Stimulated activated CD4-positive, alpha-beta T cell treated with anti-CD3 and anti-CD28 coated beads, Interleukin-1b, Interleukin-23, amount 100 ng/mL, for 24 hours (primary cell): ENCODE measurements around the gene USP24.

ENCODE experiments used
- DNase-seq, 4 experiments: peaks; one replicate each; pipeline ENCODE4 v3.0.0-alpha.2; 2020; ENCODE audit warnings: low read depth in 4 of 4, low spot score in 1 of 4

USP24 gene

DNA sequence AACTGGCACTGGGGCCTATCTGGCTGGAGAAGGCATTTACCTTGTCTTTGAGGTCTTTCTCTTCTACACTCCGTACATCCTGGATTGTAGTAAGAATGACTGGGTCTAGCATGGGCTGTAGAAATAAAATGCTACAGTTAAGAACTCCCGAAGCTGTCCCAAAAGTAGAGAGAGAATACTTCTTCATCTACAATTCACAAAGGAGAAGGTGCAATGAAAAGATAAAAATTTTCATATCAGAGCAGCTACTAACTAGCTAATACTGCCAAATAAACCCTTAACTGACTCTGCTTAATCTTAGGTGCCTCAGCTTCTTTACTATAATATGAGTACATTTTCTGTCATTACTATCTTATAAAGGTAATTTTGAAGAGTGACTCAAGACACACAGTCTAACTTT, 55.6 kb downstream of the USP24 start:
- DNase-seq: no peak

DNA sequence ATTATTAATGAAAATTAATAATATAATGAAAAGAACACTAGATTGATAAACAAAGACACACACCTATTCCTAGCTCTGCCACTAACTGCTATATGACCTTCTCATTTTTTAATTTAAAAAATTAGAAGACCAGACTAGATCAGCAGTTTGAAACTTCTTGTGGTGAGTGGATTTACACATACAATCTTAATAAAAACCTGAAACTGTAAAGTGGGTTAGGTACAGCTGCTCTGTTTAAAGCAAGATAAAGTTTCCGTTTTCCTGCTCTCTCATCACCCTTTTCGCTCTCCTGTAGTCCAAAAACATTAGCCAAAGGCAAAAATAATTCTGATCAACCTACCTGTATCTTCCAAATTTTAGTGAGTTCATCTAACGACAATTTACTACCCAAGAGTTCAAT, 58.6 kb downstream of the USP24 start:
- DNase-seq: no peak

DNA sequence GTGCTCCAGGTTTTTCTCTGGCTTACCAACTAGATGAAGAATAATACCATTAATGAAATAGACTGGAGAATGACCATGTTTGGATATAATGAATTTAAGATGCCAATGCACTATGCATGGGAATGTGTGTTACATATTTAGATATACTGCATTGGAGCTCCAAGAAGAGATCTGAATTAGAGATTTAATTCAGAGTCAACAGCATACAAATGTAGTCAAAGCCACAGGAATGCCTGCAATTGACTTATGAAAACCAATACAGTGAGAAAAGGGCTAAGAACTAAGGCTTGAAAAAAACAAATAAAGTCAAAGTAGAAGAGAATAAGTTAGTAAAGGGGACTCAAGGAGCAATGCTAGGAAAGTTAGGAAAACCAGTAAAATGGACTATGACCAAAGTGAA, 59.1 kb downstream of the USP24 start:
- no peak for DNase-seq

DNA sequence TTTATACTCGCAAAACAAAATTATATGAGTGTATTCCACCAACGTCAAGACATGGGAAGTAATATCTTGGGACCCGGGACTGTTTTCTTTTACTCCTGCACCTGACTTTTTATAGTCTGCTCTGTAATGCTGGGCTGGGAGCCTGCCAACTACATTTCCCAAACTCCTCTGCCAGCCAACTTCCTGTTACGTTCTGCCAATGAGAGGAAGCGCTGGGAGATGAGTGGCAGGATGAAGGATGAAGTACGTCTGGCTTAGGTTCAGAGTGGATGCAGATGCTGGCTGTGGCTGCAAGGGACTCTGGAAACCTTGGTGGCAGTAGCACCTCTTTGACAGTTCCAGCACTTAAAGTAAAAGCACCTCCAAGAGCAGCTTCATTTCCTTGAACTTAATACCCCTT, 59.6 kb downstream of the USP24 start:
- DNase-seq: no peak

DNA sequence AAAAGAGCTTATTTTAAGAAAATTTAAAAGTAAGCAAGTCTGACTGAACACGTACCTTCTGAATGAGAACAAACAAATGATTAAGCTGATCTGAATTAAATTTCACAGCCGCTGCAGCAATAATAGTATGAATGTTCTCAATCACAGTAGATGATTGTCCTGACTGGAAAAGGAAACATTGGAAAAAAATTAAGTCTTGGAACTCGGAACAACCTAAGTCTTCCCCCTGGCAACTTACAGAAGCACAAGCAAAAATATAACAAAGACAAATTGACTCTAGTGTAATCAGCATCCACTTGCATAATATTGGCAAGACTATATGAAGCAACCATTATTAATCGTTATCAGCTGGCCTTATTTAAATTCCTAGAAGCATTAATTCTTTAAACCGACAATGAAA, 60.5 kb downstream of the USP24 start:
- DNase-seq: no peak

DNA sequence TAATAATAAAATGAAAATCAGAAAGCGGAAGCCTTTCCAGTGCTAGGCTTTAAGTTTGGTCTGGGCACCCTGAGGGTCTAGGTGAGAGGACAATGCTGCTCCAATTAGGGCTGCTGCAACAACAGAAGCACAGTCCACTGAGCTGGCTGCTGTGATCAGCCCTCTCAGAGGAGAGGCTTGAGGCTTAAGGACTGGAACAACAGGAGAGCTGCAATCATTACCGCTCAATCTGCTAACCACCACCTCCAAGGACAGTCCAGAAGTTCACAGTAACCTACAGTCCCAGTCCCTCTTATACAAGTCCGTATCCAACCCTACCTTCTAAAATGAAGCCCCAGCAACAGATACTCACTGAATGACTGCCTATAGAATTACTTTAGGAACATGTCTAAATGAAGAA, 62.1 kb downstream of the USP24 start:
- DNase-seq: no peak

DNA sequence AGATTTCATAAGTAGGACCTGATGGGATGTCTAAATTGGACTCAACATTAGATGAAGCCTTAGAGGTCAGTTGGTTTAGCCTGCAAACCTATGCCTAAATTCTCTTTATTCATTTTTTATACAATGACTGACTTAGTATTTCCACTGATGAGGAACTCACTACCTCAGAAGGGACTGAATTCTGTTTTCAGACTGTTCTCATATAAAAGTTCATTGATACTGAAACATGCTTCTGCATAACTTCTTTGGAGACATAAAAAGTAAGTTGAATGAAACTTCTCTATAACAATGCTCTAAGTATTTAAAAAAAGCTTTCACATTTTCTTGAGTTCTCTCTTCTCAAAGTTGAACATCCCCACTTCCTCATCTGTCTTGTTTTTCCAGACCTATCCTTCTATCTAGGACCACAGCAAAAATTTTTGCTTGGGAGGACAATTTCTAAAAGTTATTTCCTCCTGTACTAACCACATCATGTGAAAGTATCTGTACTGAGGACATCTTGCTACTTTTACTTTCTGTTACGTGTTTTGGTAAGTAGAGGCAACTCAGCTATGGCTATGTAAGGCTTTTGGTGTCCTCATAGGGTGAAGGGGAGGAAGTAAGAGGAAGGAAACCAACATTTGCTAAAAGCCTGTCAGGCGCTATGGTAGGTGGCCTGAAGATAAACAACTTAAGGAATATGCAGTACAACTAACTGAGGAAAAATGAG, 64.1 kb downstream of the USP24 start:
- no peak for DNase-seq

DNA sequence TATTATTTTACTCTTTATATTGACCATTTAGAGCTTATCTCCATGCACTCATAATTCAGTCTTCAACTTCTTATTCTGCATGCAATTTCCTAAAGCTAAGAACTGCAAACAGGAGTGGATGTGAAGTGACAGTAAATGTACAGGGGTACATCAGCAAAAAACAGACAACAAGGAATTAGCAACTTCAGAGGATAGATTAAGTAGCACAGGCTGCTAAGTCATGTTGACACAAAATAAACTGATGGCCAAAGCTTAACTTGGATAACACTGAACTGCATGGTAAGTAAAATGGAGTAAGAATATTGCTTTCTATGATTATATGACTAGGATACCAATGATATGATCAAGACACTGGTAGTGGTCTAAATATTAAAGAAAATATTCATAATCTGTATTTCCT, 66.5 kb downstream of the USP24 start:
- no peak for DNase-seq

DNA sequence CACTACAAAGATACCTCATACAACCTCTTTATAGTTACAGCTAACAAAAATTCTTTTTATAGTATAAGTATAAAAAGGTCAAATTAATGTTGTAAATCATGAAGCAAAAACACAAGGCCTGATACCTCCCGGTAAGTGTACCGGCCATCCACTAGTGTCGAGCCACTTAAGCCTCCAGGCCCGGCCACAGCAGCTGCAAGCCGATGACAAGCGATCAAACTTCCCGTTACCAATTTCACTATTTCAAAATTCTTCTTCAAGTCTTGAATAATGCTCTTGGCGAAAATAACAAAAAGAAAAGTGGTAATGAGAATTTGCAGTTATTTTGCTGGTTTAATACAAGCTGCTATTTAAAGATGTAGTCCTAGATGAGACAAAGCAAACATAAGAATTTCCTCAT, 67.6 kb downstream of the USP24 start:
- DNase-seq: no peak

DNA sequence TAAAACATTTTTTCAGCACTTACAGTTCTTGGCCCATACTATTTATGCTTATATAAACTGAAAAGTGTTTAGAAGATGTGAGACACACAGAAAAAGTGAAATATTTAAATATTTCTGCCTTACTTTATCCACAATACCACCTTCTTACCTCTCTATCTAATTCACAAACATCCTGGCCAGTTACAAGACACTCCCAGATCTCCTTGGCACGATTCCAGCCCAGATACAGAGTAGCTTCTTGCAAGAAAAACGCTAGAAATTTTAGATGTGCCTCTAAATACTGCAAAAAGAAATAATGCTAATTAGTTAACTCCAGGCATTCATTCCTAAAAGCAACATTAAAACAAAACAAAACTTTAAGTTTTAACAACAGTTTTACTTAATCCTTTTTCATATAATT, 68.4 kb downstream of the USP24 start:
- DNase-seq: no peak

DNA sequence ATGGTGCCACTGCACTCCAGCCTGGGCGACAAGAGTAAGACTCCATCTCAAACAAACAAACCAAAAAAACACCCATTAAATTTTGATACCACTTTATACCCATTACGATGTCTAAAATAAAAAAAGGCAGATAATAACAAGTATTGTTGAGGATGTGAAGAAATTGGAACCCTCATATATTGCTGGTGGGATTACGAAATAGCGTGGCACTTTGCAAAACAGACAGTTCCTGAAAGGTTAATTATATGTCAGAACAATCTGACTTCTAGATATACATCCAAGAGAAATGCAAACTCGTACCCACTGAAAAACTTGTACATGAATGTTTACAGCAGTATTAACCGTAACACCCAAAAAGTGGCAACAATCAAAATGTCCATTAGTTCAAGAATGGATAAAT, 70.3 kb downstream of the USP24 start:
- no peak for DNase-seq

DNA sequence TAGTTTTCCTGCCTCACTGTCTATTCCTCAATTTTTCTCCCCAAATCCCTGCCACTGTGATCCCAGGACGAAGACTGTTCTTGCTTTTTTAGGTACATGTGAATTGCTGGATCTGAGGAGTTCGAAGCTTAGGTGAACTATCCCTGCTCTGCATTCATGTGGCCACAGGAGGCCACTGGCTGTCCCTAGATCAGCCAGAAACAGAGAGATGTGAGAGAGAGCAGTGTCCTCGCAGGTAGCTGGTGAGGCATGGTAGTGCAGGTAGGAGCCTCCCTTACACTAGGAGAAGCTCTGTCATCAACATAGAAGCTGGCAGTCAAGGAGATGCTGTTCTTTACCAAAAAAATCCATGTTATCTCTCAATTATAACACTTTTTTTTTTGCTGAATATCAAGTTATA, 71.5 kb downstream of the USP24 start:
- DNase-seq: no peak

DNA sequence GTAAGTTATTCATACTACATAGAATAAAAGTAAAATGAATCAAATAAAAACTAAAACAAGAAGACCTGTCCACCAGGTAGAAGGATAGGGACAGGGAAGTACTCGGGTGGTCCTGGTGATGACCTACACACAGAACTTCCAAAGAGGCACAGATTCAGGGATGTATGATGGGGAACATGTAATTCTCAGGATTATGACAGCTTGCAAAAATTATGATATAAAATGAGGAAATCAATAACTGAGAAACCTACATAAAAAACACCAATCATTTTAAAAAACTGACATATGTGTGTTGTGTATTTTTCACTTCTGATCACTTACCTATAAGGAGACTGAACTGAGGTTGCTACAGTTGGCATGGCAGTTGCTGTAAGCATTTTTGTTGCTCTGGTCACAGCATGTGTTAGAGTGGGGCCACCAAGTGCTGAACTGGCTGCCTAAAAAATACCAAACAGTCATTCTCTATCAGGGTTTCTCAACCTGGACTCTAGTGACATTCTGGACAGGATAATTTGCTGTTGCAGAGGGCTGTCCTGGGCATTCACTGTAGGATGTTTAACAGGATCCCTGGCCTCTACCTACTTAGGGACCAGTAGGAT, 73.8 kb downstream of the USP24 start:
- no peak for DNase-seq

DNA sequence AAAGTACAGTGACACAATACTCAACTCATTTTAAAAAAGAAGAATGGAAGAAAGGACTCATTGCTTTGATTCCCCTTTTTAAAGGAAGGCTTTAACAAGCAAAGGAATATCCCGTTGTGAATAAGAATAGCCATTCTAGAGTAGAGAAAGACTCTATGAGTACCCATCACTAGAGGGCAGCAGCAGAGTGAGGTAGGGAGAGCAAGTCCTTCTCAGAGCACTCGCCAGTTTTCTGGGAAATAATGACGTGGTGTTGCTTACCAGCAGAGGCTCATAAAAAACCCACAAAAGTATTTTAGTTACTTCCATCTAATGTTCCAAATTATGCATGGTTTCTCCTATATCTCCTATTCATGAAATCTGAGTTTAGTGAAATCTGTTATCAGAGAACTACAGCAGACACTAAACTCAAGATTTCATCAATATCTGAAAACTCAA, 74.6 kb downstream of the USP24 start:
- peak; percentile 33 to 48 (median 46) for DNase-seq

DNA sequence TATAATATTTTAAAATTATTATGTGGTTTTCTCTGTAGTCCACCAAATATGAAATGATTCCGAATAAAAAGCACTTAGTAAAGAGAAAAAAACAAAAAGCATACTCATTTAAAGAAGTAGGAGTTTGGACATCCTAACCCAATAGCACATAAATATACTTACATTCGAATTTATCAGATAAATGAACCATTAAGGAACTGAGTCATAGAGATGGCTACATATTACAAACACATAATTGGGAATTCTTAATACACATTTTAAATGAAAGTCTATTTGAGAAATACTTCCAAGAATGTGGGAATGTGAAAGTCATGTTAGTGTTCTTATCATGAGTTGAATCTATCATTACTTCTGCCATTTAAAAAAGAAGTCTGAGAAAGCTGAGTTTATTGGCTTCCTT, 75.0 kb downstream of the USP24 start:
- DNase-seq: no peak

DNA sequence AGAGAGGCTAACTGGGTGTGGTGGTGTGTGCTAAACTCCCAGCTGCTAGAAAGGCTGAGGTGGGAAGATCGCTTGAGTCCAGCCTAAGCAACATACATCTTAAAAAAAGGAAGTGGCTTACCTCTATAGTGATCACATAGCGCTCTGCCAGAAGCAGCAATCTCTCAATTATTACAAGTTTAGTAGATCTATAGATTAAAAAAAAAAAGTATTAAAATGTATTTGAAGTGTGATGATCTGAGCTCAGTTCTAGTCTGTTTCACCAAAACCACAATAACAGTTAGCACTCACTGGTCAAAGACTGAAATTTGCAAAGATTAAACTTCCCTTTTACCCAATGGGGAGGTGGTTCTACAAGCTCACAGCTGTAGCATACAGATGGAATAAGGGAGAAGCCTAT, 76.3 kb downstream of the USP24 start:
- DNase-seq: no peak

DNA sequence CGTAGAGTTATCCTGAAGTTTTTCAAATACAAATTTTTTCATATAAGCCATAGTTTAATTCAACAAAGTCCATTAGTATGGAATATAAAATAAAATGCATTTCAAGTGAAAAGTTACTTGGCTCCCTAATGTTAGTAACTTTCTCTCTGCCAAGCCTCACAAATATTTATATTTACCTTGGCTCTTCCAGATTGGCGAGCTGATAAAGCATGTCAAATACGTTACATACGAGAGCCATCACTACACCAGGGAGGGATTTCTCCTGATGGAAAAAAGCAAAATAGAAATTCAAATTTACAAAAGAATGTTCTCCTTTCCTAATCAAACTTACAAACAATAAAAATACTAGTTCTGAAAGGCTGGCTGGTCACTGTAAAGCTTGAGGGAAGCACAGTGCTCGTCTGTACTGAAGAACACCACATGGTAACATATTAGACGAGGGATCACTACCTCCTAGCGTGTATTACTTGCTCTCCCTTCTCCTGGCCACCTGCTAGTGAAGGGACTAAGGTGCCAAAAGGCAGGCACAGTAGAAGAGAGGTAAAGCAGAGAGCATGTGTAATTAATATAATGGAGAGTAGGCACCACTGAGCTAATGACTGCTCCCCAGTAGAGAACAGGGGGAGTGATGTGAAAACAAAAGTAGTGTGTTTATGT, 80.9 kb downstream of the USP24 start:
- DNase-seq: no peak

DNA sequence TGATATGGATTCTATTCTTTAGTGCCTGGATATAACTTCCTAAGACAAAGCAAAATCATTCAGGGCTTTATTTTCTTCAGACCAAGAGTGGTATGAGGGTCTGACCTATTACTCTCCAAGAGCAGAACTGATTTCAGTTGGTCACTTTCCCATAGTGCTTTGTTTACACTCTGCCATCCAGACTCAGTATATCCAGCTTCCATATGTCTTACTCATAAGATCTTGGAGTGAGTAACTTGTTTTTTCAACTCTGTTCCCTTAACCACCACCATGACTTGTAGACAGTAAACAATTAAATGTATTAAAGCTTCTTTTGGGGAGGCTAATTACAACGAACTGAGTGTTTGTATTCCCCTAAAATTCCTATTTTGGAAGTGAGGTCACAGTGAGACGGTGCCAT, 83.4 kb downstream of the USP24 start:
- no peak for DNase-seq

DNA sequence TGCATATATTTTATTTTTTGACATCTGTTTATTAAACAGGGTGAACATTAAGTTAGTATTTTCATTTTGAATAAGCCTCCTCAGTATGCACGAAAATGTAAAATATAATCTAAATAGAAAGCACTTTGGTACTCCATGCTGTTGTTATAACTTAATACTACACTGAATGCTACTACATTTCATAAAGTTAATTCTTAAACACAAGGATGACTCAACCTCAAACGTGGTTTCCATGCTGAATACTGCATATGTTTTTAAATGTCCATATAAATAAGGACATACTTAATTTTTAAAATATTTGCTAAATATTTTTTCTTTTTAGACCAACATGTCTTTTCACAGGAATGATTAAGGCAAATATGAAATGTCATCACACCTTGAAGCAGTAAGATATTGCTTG, 83.9 kb downstream of the USP24 start:
- no peak for DNase-seq

DNA sequence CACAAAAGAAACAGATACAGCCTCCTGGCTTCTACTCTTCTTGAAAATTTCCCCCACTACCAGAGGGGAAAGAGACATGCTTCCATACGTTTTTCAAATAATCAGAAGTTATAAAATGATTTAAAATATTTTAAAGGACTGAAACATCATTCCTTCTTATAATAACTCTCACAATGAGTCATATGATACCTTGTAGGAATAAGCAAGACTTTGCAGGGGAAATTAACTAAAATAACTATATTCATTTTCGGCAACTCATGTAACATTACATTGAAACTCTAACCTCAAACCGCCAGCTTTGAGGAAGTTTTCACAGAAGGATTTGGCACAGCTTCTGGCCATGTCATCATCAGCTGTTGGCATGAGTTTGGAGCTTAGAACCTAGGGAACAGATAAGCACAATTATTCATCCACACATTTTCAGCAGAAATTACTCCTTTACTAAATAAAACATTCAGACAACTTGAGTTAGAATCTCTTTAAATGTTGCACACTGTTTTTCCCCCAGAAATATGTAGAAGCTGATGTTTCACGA, 85.9 kb downstream of the USP24 start:
- DNase-seq: no peak

DNA sequence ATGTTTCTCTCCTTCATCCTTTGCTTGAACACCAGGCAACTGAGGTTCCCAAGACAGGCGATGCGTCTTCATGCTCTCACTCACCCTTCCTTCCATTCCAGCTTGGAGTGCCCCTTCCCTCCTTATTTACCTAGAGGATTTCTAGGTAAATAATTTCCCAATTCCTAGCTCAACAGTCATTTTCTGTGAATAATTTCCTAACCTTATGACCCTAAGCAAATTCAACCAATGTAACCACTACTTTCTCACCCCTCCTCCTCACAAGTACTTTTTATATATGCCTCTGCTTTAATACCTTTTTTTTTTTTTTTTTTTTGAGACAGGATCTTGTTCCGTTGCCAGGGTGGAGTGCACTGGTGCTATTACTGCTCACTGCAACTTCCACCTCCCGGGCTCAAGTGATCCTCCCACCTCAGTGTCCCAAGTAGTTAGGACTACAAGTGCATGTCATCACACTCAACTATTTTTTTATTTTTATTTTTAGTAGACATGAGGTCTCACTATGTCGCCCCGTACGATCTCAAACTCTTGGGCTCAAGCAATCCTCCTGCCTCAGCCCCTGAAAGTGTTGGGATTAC, 86.7 kb downstream of the USP24 start:
- no peak for DNase-seq

DNA sequence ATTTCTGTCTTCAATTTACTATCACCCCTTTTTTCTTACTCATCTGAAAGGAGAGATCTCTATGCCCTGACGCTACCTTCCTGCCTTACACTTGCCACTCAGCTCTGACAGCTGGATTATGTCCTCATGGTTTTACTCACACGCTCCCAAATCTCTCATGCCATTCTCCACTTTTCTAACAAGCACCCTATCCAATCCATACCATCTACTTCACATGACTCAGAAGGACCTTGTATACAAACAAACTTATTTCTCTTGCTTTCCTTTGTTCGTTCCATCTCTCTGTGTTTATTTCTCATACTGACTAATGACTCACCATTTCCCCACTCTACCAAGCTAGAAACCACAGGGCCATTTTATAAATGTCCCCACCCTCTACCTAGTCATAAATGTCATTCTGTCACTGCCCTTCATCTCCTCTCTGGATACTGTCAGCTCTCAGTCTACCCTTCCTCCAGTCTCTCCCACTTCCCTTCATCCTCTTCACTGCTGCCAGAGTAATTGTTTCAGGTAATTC, 87.3 kb downstream of the USP24 start:
- no peak for DNase-seq
